Loucy (cell line): ENCODE results near the gene SSC4D.

Experiments
- H2AFZ ChIP-seq: fragments of 200-600 bp; sonication (generic); 2 replicates; pipeline ENCODE4 v1.6.0; 2016; ENCODE audit warnings: antibody characterized with exemption, mild to moderate bottlenecking, low read length, moderate library complexity
- H3F3A ChIP-seq: fragments of 200-600 bp; 2 replicates; pipeline ENCODE4 v1.6.0; 2016; ENCODE audit warnings: antibody characterized with exemption, low read depth, mild to moderate bottlenecking
- H3K27me3 ChIP-seq: fragments of 200-600 bp; sonication (generic); 2 replicates; pipeline ENCODE4 v1.6.1; 2014; ENCODE audit warnings: low read length, mild to moderate bottlenecking; ENCODE audit not compliant: insufficient read depth, poor library complexity, severe bottlenecking
- H3K36me3 ChIP-seq: fragments of 200-600 bp; sonication (generic); 2 replicates; pipeline ENCODE4 v1.6.1; 2016; ENCODE audit warnings: low read length; ENCODE audit not compliant: insufficient read depth
- H3K4me1 ChIP-seq: fragments of 200-600 bp; sonication (generic); 2 replicates; pipeline ENCODE4 v1.5.1; 2014; ENCODE audit warnings: low read length, mild to moderate bottlenecking; ENCODE audit not compliant: insufficient read depth, poor library complexity, severe bottlenecking
- H3K4me2 ChIP-seq: fragments of 200-600 bp; sonication (generic); 2 replicates; pipeline ENCODE4 v1.6.0; 2014; ENCODE audit warnings: antibody characterized with exemption, low read length, low read depth, mild to moderate bottlenecking; ENCODE audit not compliant: poor library complexity, severe bottlenecking
- H3K4me3 ChIP-seq: fragments of 200-600 bp; sonication (generic); 2 replicates; pipeline ENCODE4 v1.5.1; 2014; ENCODE audit warnings: low read length, mild to moderate bottlenecking, mixed read lengths; ENCODE audit not compliant: poor library complexity, severe bottlenecking
- H3K79me2 ChIP-seq: fragments of 200-600 bp; sonication (generic); 2 replicates; pipeline ENCODE4 v1.6.1; 2014; ENCODE audit warnings: low read length; ENCODE audit not compliant: insufficient read depth
- H3K9ac ChIP-seq: fragments of 200-600 bp; sonication (generic); 2 replicates; pipeline ENCODE4 v1.6.0; 2014; ENCODE audit warnings: mild to moderate bottlenecking, low read depth, low read length, moderate library complexity; ENCODE audit not compliant: poor library complexity, severe bottlenecking
- H3K9me2 ChIP-seq: fragments of 200-600 bp; sonication (generic); replicated peaks from 2 replicates; pipeline ENCODE4 v1.6.1; 2016; ENCODE audit warnings: low read depth, low read length, mixed read lengths
- H3K9me3 ChIP-seq: fragments of 200-600 bp; sonication (generic); 2 replicates; pipeline ENCODE4 v1.6.1; 2014; ENCODE audit warnings: mild to moderate bottlenecking, antibody characterized with exemption, low read length, low read depth; ENCODE audit not compliant: insufficient read depth
- H4K20me1 ChIP-seq: fragments of 200-600 bp; sonication (generic); 2 replicates; pipeline ENCODE4 v1.6.0; 2014; ENCODE audit warnings: antibody characterized with exemption, low read length, mild to moderate bottlenecking; ENCODE audit not compliant: insufficient read depth, poor library complexity, severe bottlenecking
- CTCF ChIP-seq: fragments of 200-600 bp; sonication (generic); conservative IDR thresholded peaks from 2 replicates; pipeline ENCODE4 v1.5.1; 2014; ENCODE audit warnings: mild to moderate bottlenecking, antibody characterized with exemption, low read length
- EZH2phosphoT487 ChIP-seq: fragments of 200-600 bp; IDR thresholded peaks from 2 replicates; pipeline ENCODE4 v1.6.1; 2018; ENCODE audit warnings: antibody characterized with exemption, mild to moderate bottlenecking, moderate library complexity, borderline replicate concordance

The SSC4D gene

GRCh38 chr7:76340617-76341131 lies 68.8 kb downstream of the SSC4D start:
- Histone ChIP-seq H3K9me3 (no peaks in the 10 kb centered on the region), H3K4me1 (peaks cover 3% of the 10 kb centered on the region), H3K79me2 (peaks cover 100% of the 10 kb centered on the region), H3K36me3 (peaks cover 71% of the 10 kb centered on the region; the same call in 1 of the 2 replicates), H3F3A (no peaks in the 10 kb centered on the region), H3K9ac (no peak overlapping the region), H3K4me3 (no peak overlapping the region), H3K27me3 (no peaks in the 10 kb centered on the region), H3K4me2 (peak overlapping the region; percentile 16), H4K20me1 (peaks cover 90% of the 10 kb centered on the region), H3K9me2 (no peaks in the 10 kb centered on the region), H2AFZ (no peak overlapping the region)
- no peak for TF ChIP-seq EZH2phosphoT487
- no peak for TF ChIP-seq CTCF
